NCI-H146 treated with DMSO at 0.1 percent for 48 hours (cell line): Measurements from ENCODE around the gene DIPK2B.

ENCODE experiments used
- DNase-seq: peaks from one replicate; lab custom pipeline; 2025; ENCODE audit not compliant: unreplicated experiment; lab: John Stamatoyannopoulos, UW

DIPK2B gene

GRCh38 chrX:45200741-45201234, at the start of gene DIPK2B:
Gene DIPK2B, minus strand, starts transcription at chrX:45200876. Its CDS starts 50 bp downstream, at chrX:45200826.
- DNase-seq = no peak

- DNase-seq = no peak
These were observed 39.6 kb upstream of the DIPK2B start for GRCh38 chrX:45240301-45240700.

GRCh38 chrX:45238489-45238888, 37.8 kb upstream of the DIPK2B start:
- no peak for DNase-seq

GRCh38 chrX:45233531-45233930, 32.9 kb upstream of the DIPK2B start:
- no peak for DNase-seq

GRCh38 chrX:45232139-45232538, 31.5 kb upstream of the DIPK2B start:
- no peak for DNase-seq

GRCh38 chrX:45230410-45230809, 29.7 kb upstream of the DIPK2B start:
- DNase-seq = no peak

GRCh38 chrX:45229348-45229747, 28.7 kb upstream of the DIPK2B start:
- DNase-seq = no peak

GRCh38 chrX:45228126-45228525, 27.4 kb upstream of the DIPK2B start:
- no peak for DNase-seq

- no peak for DNase-seq
These were observed 7.6 kb upstream of the DIPK2B start for GRCh38 chrX:45208121-45208856.

GRCh38 chrX:45202171-45202570, 1.5 kb upstream of the DIPK2B start:
- no peak for DNase-seq

GRCh38 chrX:45198706-45199105, 2.0 kb downstream of the DIPK2B start:
- no peak for DNase-seq

- no peak for DNase-seq
These were observed 2.4 kb downstream of the DIPK2B start for GRCh38 chrX:45198301-45198700.

GRCh38 chrX:45196701-45197100, 4.0 kb downstream of the DIPK2B start:
- DNase-seq = no peak

- no peak for DNase-seq
These were observed 8.8 kb downstream of the DIPK2B start for GRCh38 chrX:45191820-45192409.

GRCh38 chrX:45191383-45191782, 9.3 kb downstream of the DIPK2B start:
- no peak for DNase-seq

GRCh38 chrX:45187731-45188130, 12.9 kb downstream of the DIPK2B start:
- DNase-seq = no peak

- DNase-seq = no peak
These were observed 14.0 kb downstream of the DIPK2B start for GRCh38 chrX:45186643-45187026.

GRCh38 chrX:45184211-45184610, 16.5 kb downstream of the DIPK2B start:
- DNase-seq = no peak

GRCh38 chrX:45172890-45173289, 27.8 kb downstream of the DIPK2B start:
- DNase-seq = no peak

- no peak for DNase-seq
These were observed 33.9 kb downstream of the DIPK2B start for GRCh38 chrX:45166781-45167180.

GRCh38 chrX:45165726-45166125, 35.0 kb downstream of the DIPK2B start:
- DNase-seq = no peak

GRCh38 chrX:45164995-45165394, 35.7 kb downstream of the DIPK2B start:
- no peak for DNase-seq
